Stimulated activated CD4-positive, alpha-beta T cell treated with anti-CD3 and anti-CD28 coated beads, Interleukin-2, amount 100 ng/mL, for 4 hours (primary cell): Measurements from ENCODE around the gene TMPRSS6.

Experiments used
- DNase-seq: peaks from one replicate; pipeline ENCODE4 v3.0.0-alpha.2; 2020; ENCODE audit warnings: low read depth

Gene TMPRSS6

GRCh38 chr22:37109242-37109917 lies at the start of gene TMPRSS6:
TSS of gene TMPRSS6 (minus strand) at chr22:37109713. CDS start at chr22:37103417, 6,296 bp downstream.
- no peak for DNase-seq

- DNase-seq = no peak
Observed at GRCh38 chr22:37158963-37159290, 49.4 kb upstream of the TMPRSS6 start.

DNA sequence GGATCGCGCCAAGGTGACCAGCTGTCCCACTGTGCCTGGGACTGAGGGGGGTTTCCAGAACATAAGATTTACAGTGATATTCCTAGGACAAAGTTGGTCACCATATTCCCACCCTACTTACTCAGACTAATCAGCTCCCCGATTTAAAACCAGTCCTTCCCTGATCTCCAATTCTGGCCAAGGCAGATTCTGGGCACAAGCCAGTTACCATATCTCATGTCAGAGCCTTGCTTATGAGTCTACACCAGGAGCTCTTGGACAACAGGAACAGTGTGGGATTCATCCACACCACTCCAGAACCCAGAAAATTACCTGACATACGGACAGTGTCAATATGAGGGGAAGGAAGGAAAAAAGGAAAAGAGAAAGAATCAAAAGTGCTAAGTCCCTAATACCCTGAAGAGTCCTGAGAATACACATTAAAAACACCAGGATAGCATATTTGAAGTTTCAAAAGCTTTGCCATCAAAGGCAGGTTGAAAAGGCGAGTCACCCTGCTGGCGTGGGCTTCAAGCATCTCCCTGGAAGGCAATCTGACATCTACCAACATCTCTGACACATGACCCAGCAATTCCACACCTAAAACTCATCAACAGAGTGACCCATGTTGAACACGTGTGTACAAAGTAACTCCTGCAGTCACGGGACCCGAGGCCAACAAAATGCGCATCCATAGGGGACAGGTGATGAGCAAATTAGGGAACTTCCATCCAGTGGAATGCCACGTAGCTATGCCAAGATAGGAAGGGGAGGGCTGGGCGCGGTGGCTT lies 48.2 kb upstream of the TMPRSS6 start:
- DNase-seq = no peak

- no peak for DNase-seq
Observed at GRCh38 chr22:37156686-37157435, 47.3 kb upstream of the TMPRSS6 start.

- DNase-seq = no peak
Observed at GRCh38 chr22:37155971-37156370, 46.5 kb upstream of the TMPRSS6 start.

GRCh38 chr22:37154925-37155712 lies 45.6 kb upstream of the TMPRSS6 start:
- DNase-seq = no peak

GRCh38 chr22:37153901-37154300 lies 44.4 kb upstream of the TMPRSS6 start:
- DNase-seq = no peak

GRCh38 chr22:37151401-37151800 lies 41.9 kb upstream of the TMPRSS6 start:
- no peak for DNase-seq

DNA sequence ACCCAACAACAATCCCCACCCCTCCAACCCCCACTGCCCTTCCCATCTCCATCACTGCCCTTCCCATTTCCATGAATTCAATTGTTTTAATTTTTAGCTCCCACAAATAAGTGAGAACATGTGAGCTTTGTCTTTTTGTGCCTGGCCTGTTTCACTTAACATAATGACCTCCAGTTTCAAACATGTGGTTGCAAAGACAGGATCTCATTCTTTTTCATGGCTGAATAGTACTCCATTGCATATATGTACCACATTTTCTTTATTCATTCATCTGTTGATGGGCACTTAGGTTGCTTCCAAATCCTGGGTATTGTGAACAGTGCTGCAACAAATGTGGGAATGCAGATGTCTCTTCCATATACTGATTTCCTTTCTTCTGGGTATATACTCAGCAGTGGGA lies 41.2 kb upstream of the TMPRSS6 start:
- no peak for DNase-seq

GRCh38 chr22:37148742-37149665 lies 39.5 kb upstream of the TMPRSS6 start:
- no peak for DNase-seq

- no peak for DNase-seq
Observed at GRCh38 chr22:37148031-37148651, 38.6 kb upstream of the TMPRSS6 start.

GRCh38 chr22:37147186-37147990 lies 37.9 kb upstream of the TMPRSS6 start:
- no peak for DNase-seq

DNA sequence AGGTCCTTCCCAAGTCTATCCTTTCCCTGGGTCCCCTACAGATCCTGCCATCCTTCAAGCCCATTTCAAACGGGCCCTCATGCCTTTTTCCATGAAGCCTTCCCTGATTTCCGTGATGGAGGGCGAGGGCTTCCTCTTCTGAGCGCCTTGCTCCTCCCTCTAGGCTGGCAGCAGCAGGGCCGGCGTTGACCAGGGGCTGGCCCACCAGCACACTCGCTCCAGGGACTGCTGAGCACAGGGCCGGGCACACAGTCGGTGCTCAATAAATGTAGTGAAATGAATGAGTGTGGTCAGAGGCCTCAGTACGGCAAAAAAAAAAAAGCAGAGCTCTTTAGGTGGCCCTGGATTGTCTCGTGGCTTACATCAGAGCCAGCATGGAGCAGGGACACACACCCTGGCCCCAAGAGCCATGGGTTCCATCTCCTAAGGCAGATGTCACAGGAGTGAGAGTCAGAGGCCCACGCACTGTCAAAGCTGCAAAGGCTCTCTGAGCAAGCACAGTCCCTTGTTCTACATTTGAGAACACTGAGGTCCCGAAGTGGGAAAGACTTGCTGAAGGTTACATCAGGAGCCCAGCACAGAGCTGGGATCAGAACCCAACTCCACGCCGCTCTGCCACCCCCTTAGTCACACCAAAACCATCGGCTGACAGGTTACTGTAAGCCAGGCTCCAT lies 37.1 kb upstream of the TMPRSS6 start:
- DNase-seq = no peak

DNA sequence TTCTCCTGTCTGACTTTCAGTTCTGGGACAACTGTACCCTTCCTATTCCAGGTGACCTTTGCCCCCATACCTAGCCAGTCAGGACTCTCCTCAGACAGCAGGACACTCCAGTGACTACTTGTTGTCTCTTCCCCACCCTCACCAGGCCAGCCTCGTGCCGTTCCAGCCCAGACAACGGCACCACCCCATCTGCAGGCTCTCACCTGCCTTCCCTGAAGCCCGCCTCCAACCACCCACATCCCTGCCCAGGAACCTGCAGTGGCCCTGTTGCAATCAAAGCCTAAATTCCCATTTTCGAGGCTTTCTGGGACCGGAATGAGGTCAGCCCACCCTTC lies 36.5 kb upstream of the TMPRSS6 start:
- no peak for DNase-seq

- no peak for DNase-seq
Observed at GRCh38 chr22:37145180-37146050, 35.9 kb upstream of the TMPRSS6 start.

DNA sequence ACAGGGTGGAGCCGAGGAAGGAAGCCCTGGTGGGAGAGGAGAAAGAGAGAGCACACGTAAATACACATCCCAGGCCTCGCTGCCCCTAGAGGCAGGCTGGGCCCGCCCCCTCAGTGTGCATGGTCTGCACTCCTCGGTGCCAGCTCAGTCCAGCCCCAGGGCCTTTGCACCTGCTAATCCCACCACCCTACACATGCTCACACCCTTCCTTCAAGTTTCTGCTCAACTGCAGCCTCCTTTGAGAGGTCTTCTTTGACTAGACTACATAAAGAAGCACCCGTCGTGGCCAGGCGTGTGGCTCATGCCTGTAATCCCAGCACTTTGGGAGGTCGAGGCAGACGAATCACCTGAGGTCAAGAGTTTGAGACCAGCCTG lies 34.7 kb upstream of the TMPRSS6 start:
- no peak for DNase-seq

DNA sequence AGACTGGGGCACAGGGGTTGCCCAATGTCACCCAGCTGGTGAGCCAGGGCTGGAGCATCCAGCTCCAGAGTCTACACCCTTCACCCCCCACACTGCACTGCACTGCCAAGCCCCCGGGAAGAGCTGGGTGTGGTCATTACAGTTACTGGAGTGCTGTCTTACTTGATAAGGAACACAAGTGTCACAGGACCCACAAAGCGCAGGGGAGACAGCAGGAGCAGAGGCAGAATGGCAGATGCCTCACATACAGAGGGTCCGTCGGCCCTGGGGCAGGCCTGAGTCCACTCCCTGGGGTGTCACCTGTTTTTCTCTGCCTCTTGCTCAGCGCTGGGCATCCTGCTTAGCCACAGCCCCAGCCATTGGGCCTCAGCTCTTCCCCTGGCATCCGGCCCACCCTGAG lies 32.5 kb upstream of the TMPRSS6 start:
- DNase-seq = no peak

- DNase-seq = no peak
Observed at GRCh38 chr22:37141476-37141875, 32.0 kb upstream of the TMPRSS6 start.
